SK-N-SH (cell line): ENCODE measurements around the gene MAP2K2. TPM values are rescaled to one million over a fixed set of nuclear protein-coding genes. Genes with fewer than 3 reads are reported as not detected.

ENCODE experiments used
- CTCF ChIA-PET: fragments of 300-600, 350-600 bp; formaldehyde crosslinking; extraction: SDS; loops from one replicate; lab custom pipeline; 2021; lab: Yijun Ruan, JAX
- POLR2A ChIA-PET: fragments of 350-600 bp; sonication (Branson Sonifier 250); formaldehyde crosslinking; extraction: SDS; loops from one replicate; lab custom pipeline; 2020; ENCODE audit warnings: antibody characterized with exemption, inconsistent platforms; lab: Yijun Ruan, JAX
- DNase-seq: peaks from one replicate; pipeline ENCODE4 v3.0.0; 2012
- H2AFZ ChIP-seq: fragments of 200-600 bp; sonication (generic); 2 replicates; pipeline ENCODE4 v1.8.1; 2016; ENCODE audit warnings: antibody characterized with exemption, mild to moderate bottlenecking, low read depth
- H3F3A ChIP-seq: fragments of 200-600 bp; sonication (generic); replicated peaks from 2 replicates; pipeline ENCODE3; 2016; ENCODE audit warnings: antibody characterized with exemption, mild to moderate bottlenecking; ENCODE audit not compliant: insufficient read depth
- H3K27ac ChIP-seq, 2 experiments: fragments of 200-500 bp in 1 of 2; fragments of 200-600 bp in 1 of 2; sonication (Bioruptor generic) in 1 of 2; sonication (generic), shearing (Covaris generic) in 1 of 2; 2 replicates each; pipeline versions ENCODE4 v1.5.1 to v1.6.1; 2014 to 2016; ENCODE audit warnings: low read depth in 2 of 2, inconsistent platforms in 1 of 2, low read length in 1 of 2, mild to moderate bottlenecking in 1 of 2, mixed read lengths in 1 of 2
- H3K27me3 ChIP-seq: fragments of 200-600 bp; sonication (generic), shearing (Covaris generic); 2 replicates; pipeline ENCODE4 v1.6.1; 2016; ENCODE audit warnings: mixed run types; ENCODE audit not compliant: insufficient read depth
- H3K36me3 ChIP-seq, 2 experiments: fragments of 200-500 bp in 1 of 2; fragments of 200-600 bp in 1 of 2; sonication (Bioruptor generic) in 1 of 2; sonication (generic) in 1 of 2; replicated peaks in 1 of 2; 2 replicates each; pipeline versions ENCODE3 to v1.5.1; 2014 to 2016; ENCODE audit warnings: low read length in 1 of 2, mild to moderate bottlenecking in 1 of 2; ENCODE audit not compliant: insufficient read depth in 2 of 2, control insufficient read depth in 1 of 2
- H3K4me1 ChIP-seq, 2 experiments: fragments of 200-500 bp in 1 of 2; fragments of 200-600 bp in 1 of 2; sonication (Bioruptor generic) in 1 of 2; sonication (generic), shearing (Covaris generic) in 1 of 2; 2 replicates each; pipeline versions ENCODE4 v1.5.1 to v1.6.1; 2014 to 2016; ENCODE audit warnings: low read depth in 1 of 2, low read length in 1 of 2, mixed run types in 1 of 2; ENCODE audit not compliant: insufficient read depth in 2 of 2, control insufficient read depth in 1 of 2
- H3K4me2 ChIP-seq: fragments of 200-600 bp; sonication (generic), shearing (Covaris generic); 2 replicates; pipeline ENCODE4 v1.6.1; 2017; ENCODE audit warnings: mixed run types
- H3K4me3 ChIP-seq, 2 experiments: fragments of 200-500 bp in 1 of 2; fragments of 200-600 bp in 1 of 2; sonication (Bioruptor generic) in 1 of 2; sonication (generic), shearing (Covaris generic) in 1 of 2; 2 replicates each; pipeline versions ENCODE4 v1.5.1 to v1.8.1; 2014 to 2016; ENCODE audit warnings: low read depth in 2 of 2, inconsistent platforms in 1 of 2, low read length in 1 of 2, mild to moderate bottlenecking in 1 of 2, mixed read lengths in 1 of 2, moderate library complexity in 1 of 2
- H3K79me2 ChIP-seq: fragments of 200-600 bp; sonication (generic); 2 replicates; pipeline ENCODE4 v1.8.1; 2017; ENCODE audit warnings: mild to moderate bottlenecking; ENCODE audit not compliant: insufficient read depth
- H3K9ac ChIP-seq: fragments of 200-600 bp; sonication (generic); 2 replicates; pipeline ENCODE4 v1.6.1; 2017; ENCODE audit warnings: mixed run types
- H3K9me2 ChIP-seq: fragments of 200-600 bp; sonication (generic); 2 replicates; pipeline ENCODE4 v1.6.1; 2017; ENCODE audit warnings: mixed run types
- H3K9me3 ChIP-seq: fragments of 200-600 bp; sonication (generic); 2 replicates; pipeline ENCODE4 v1.6.1; 2017; ENCODE audit warnings: mixed run types, mild to moderate bottlenecking, moderate library complexity
- H4K20me1 ChIP-seq: fragments of 200-600 bp; sonication (generic); 2 replicates; pipeline ENCODE4 v1.6.1; 2017; ENCODE audit warnings: mild to moderate bottlenecking, mixed run types; ENCODE audit not compliant: insufficient read depth
- CHD2 ChIP-seq: fragments of 150-350 bp; IDR thresholded peaks from 2 replicates; pipeline ENCODE4 v1.6.1; 2018; ENCODE audit warnings: low read length; ENCODE audit not compliant: partially characterized antibody
- ELF1 ChIP-seq: IDR thresholded peaks from 2 replicates; pipeline ENCODE4 v1.4.0; 2012
- FOSL2 ChIP-seq: IDR thresholded peaks from 2 replicates; pipeline ENCODE4 v1.4.0; 2012; ENCODE audit warnings: low read depth, mild to moderate bottlenecking, moderate library complexity, borderline replicate concordance
- FOXJ3 ChIP-seq: sonication (generic); formaldehyde crosslinking; IDR thresholded peaks from 2 replicates; pipeline ENCODE4 v1.5.1; 2020; ENCODE audit warnings: mild to moderate bottlenecking, missing genetic modification reagents
- GABPA ChIP-seq: IDR thresholded peaks from 2 replicates; pipeline ENCODE4 v1.4.0; 2012; ENCODE audit warnings: low read depth, mild to moderate bottlenecking
- GATA2 ChIP-seq: sonication (generic); formaldehyde crosslinking; IDR thresholded peaks from 2 replicates; pipeline ENCODE4 v1.5.0; 2020; ENCODE audit warnings: mild to moderate bottlenecking, missing genetic modification reagents
- MXI1 ChIP-seq: IDR thresholded peaks from 2 replicates; pipeline ENCODE4 v1.6.1; 2012; ENCODE audit warnings: mild to moderate bottlenecking, low read depth, low read length, improper control_type of control experiment
- NRF1 ChIP-seq: IDR thresholded peaks from 2 replicates; pipeline ENCODE4 v1.6.1; 2012; ENCODE audit warnings: low read depth, mild to moderate bottlenecking, low read length
- POLR2AphosphoS5 ChIP-seq: IDR thresholded peaks from 2 replicates; pipeline ENCODE4 v1.6.1; 2012; ENCODE audit warnings: low read depth, low read length
- RCOR1 ChIP-seq: fragments of 150-350 bp; IDR thresholded peaks from 2 replicates; pipeline ENCODE4 v1.6.1; 2017; ENCODE audit warnings: antibody characterized with exemption, low read length
- RFX5 ChIP-seq: IDR thresholded peaks from 2 replicates; pipeline ENCODE4 v1.6.1; 2012; ENCODE audit warnings: mild to moderate bottlenecking, improper control_type of control experiment, low read length
- RXRA ChIP-seq: IDR thresholded peaks from 2 replicates; pipeline ENCODE4 v1.4.0; 2012; ENCODE audit warnings: low read depth, mild to moderate bottlenecking, borderline replicate concordance
- SIN3A ChIP-seq: IDR thresholded peaks from 2 replicates; pipeline ENCODE4 v1.6.1; 2012; ENCODE audit warnings: low read depth, mild to moderate bottlenecking, low read length, moderate library complexity, borderline replicate concordance
- TCF12 ChIP-seq: IDR thresholded peaks from 2 replicates; pipeline ENCODE4 v1.4.0; 2012
- TEAD4 ChIP-seq: IDR thresholded peaks from 2 replicates; pipeline ENCODE4 v1.4.0; 2012; ENCODE audit warnings: mild to moderate bottlenecking, borderline replicate concordance; ENCODE audit not compliant: insufficient read depth
- WGBS: methylation state at CpG from one replicate; pipeline ENCODE4 v1.1.6; 2017; ENCODE audit warnings: low lambda C conversion rate; 5-methylcytosine and 5-hydroxymethylcytosine counted together
- polyA plus RNA-seq, 3 experiments: library from polyadenylated mRNA; depleted of rRNA; stranded (reverse); fragments of >200 nt; gene quantifications; 2 replicates each; pipeline ENCODE4 v1.2.3, GENCODE V29; 2012
- TF ChIP-seq, protein P1 (sequence below): IDR thresholded peaks from 2 replicates; pipeline ENCODE4 v1.6.1; 2012; ENCODE audit warnings: mild to moderate bottlenecking, low read depth, low read length, moderate library complexity
- TF ChIP-seq, protein P2 (sequence below): fragments of 200-600 bp; sonication (generic); IDR thresholded peaks from 2 replicates; pipeline ENCODE4 v1.6.1; 2017; ENCODE audit warnings: antibody characterized with exemption, mild to moderate bottlenecking, moderate library complexity
- TF ChIP-seq, protein P3 (sequence below): IDR thresholded peaks from 2 replicates; pipeline ENCODE4 v1.4.0; 2012; ENCODE audit warnings: low read depth
- TF ChIP-seq, protein P4 (sequence below): IDR thresholded peaks from 2 replicates; pipeline ENCODE4; 2012
- TF ChIP-seq, protein P5 (sequence below): fragments of 150-350 bp; IDR thresholded peaks from 2 replicates; pipeline ENCODE4 v1.6.1; 2016; ENCODE audit warnings: mild to moderate bottlenecking, low read depth, low read length

Gene MAP2K2
- polyA plus RNA-seq, 1 of the 3 experiments (the other 2 are of a cell fraction), result 114 TPM

DNA sequence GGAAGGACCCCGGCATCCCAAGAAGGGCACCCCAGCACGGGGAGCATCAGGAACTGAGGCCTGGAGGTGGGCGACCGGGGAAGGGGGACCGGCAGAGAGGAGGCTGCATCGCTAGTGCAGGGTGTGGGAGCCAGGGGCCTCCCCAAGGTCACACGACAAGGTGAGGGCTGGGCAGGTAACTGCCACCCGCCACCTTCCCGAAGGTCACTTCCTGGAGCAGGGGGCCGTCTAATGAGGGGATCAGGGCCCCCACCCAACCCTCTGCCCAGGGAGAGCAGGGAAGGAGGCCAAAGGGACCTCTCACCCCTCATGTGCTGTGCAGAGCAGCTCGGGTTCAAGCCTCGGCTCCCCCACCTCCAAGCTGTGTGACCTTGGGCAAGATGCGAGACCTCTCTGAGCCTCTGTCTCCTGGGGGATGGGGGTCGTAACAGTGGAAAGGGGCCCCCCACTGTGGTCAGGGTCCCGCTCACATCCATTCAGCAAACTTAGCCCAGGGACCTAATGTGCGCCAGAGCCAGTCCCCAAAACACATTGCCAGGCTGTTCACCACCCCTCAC is 63.2 kb downstream of the MAP2K2 start:
- no peak overlapping the region for H2AFZ ChIP-seq
- CTCF ChIA-PET, result no interaction called here
- H3K27me3 ChIP-seq, result no peaks in the 10 kb centered on the region
- POLR2A ChIA-PET, result no interaction called here
- peaks cover 6 to 10% of the 10 kb centered on the region in 2 experiments; a peak in 2 of 4 replicates for H3K4me1 ChIP-seq
- H3K4me3 ChIP-seq, result no peak overlapping the region
- DNase-seq, result no peak
- peaks cover 93% of the 10 kb centered on the region for H4K20me1 ChIP-seq
- TF ChIP-seq CHD2 (no peak), FOXJ3 (CRISPR knock-in tag) (no peak), TEAD4 (no peak), SIN3A (no peak), RCOR1 (no peak), GATA2 (CRISPR knock-in tag) (no peak), POLR2AphosphoS5 (no peak), MXI1 (no peak), RFX5 (no peak), NRF1 (no peak), RXRA (no peak), TCF12 (no peak), ELF1 (no peak), GABPA (no peak), FOSL2 (no peak)
- TF ChIP-seq, protein P1, sequence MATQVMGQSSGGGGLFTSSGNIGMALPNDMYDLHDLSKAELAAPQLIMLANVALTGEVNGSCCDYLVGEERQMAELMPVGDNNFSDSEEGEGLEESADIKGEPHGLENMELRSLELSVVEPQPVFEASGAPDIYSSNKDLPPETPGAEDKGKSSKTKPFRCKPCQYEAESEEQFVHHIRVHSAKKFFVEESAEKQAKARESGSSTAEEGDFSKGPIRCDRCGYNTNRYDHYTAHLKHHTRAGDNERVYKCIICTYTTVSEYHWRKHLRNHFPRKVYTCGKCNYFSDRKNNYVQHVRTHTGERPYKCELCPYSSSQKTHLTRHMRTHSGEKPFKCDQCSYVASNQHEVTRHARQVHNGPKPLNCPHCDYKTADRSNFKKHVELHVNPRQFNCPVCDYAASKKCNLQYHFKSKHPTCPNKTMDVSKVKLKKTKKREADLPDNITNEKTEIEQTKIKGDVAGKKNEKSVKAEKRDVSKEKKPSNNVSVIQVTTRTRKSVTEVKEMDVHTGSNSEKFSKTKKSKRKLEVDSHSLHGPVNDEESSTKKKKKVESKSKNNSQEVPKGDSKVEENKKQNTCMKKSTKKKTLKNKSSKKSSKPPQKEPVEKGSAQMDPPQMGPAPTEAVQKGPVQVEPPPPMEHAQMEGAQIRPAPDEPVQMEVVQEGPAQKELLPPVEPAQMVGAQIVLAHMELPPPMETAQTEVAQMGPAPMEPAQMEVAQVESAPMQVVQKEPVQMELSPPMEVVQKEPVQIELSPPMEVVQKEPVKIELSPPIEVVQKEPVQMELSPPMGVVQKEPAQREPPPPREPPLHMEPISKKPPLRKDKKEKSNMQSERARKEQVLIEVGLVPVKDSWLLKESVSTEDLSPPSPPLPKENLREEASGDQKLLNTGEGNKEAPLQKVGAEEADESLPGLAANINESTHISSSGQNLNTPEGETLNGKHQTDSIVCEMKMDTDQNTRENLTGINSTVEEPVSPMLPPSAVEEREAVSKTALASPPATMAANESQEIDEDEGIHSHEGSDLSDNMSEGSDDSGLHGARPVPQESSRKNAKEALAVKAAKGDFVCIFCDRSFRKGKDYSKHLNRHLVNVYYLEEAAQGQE, result no peak
- TF ChIP-seq, protein P2, sequence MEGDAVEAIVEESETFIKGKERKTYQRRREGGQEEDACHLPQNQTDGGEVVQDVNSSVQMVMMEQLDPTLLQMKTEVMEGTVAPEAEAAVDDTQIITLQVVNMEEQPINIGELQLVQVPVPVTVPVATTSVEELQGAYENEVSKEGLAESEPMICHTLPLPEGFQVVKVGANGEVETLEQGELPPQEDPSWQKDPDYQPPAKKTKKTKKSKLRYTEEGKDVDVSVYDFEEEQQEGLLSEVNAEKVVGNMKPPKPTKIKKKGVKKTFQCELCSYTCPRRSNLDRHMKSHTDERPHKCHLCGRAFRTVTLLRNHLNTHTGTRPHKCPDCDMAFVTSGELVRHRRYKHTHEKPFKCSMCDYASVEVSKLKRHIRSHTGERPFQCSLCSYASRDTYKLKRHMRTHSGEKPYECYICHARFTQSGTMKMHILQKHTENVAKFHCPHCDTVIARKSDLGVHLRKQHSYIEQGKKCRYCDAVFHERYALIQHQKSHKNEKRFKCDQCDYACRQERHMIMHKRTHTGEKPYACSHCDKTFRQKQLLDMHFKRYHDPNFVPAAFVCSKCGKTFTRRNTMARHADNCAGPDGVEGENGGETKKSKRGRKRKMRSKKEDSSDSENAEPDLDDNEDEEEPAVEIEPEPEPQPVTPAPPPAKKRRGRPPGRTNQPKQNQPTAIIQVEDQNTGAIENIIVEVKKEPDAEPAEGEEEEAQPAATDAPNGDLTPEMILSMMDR, result no peak
- TF ChIP-seq, protein P3, sequence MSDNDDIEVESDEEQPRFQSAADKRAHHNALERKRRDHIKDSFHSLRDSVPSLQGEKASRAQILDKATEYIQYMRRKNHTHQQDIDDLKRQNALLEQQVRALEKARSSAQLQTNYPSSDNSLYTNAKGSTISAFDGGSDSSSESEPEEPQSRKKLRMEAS, result no peak
- TF ChIP-seq, protein P4, sequence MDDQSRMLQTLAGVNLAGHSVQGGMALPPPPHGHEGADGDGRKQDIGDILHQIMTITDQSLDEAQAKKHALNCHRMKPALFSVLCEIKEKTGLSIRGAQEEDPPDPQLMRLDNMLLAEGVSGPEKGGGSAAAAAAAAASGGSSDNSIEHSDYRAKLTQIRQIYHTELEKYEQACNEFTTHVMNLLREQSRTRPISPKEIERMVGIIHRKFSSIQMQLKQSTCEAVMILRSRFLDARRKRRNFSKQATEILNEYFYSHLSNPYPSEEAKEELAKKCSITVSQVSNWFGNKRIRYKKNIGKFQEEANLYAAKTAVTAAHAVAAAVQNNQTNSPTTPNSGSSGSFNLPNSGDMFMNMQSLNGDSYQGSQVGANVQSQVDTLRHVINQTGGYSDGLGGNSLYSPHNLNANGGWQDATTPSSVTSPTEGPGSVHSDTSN, result no peak
- TF ChIP-seq, protein P5, sequence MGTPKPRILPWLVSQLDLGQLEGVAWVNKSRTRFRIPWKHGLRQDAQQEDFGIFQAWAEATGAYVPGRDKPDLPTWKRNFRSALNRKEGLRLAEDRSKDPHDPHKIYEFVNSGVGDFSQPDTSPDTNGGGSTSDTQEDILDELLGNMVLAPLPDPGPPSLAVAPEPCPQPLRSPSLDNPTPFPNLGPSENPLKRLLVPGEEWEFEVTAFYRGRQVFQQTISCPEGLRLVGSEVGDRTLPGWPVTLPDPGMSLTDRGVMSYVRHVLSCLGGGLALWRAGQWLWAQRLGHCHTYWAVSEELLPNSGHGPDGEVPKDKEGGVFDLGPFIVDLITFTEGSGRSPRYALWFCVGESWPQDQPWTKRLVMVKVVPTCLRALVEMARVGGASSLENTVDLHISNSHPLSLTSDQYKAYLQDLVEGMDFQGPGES, result no peak
- H3K9me3 ChIP-seq, result no peaks in the 10 kb centered on the region
- H3K9ac ChIP-seq, result no peak overlapping the region
- peaks cover 3 to 13% of the 10 kb centered on the region in 2 experiments for H3K36me3 ChIP-seq
- H3K9me2 ChIP-seq, result no peaks in the 10 kb centered on the region
- no peak overlapping the region for H3K4me2 ChIP-seq
- 100% methylated on average over 3 of the region's 16 CpGs for WGBS
- no peak overlapping the region for H3K27ac ChIP-seq
- peaks cover 17% of the 10 kb centered on the region for H3F3A ChIP-seq
- peaks cover 94% of the 10 kb centered on the region for H3K79me2 ChIP-seq
